SU-DHL-6 (cell line): ENCODE results near the gene NTHL1.
A peak's percentile ranks its signal among the peaks of the same experiment; 100 is the strongest.

Source experiments
- H2AFZ ChIP-seq: fragments of 200-600 bp; sonication (generic); 2 replicates; pipeline ENCODE4 v1.6.1; 2014; ENCODE audit warnings: low read depth, mild to moderate bottlenecking, moderate library complexity, mixed read lengths, antibody characterized with exemption, low read length; ENCODE audit not compliant: severe bottlenecking
- H3F3A ChIP-seq: fragments of 200-600 bp; shearing (Covaris generic); 2 replicates; pipeline ENCODE4 v1.6.0; 2016; ENCODE audit warnings: antibody characterized with exemption, mild to moderate bottlenecking; ENCODE audit not compliant: insufficient read depth
- H3K27ac ChIP-seq: fragments of 200-600 bp; sonication (generic); 2 replicates; pipeline ENCODE4 v1.5.1; 2016; ENCODE audit warnings: low read depth, mild to moderate bottlenecking, low read length, moderate library complexity, mixed read lengths
- H3K27me3 ChIP-seq: fragments of 200-600 bp; sonication (generic), shearing (Covaris generic); 2 replicates; pipeline ENCODE4 v1.6.0; 2014; ENCODE audit warnings: mild to moderate bottlenecking, low read length
- H3K36me3 ChIP-seq: fragments of 200-600 bp; sonication (generic); 2 replicates; pipeline ENCODE4 v1.6.1; 2014; ENCODE audit warnings: mild to moderate bottlenecking, low read length, mixed read lengths
- H3K4me2 ChIP-seq: fragments of 300-600, 200-600 bp; shearing (Covaris generic), sonication (generic); 2 replicates; pipeline ENCODE4 v1.6.0; 2014; ENCODE audit warnings: low read length, low read depth, mild to moderate bottlenecking; ENCODE audit not compliant: poor library complexity, severe bottlenecking
- H3K4me3 ChIP-seq: fragments of 200-600 bp; sonication (generic); 2 replicates; pipeline ENCODE4 v1.5.1; 2014; ENCODE audit warnings: antibody characterized with exemption, low read length, mild to moderate bottlenecking, mixed read lengths; ENCODE audit not compliant: insufficient read depth, poor library complexity, severe bottlenecking
- H3K79me2 ChIP-seq: fragments of 200-600 bp; sonication (generic); 2 replicates; pipeline ENCODE4 v1.6.1; 2014; ENCODE audit warnings: mild to moderate bottlenecking, low read length, moderate library complexity; ENCODE audit not compliant: insufficient read depth
- H3K9ac ChIP-seq: fragments of 200-600 bp; sonication (generic); 2 replicates; pipeline ENCODE4 v1.7.0; 2014; ENCODE audit warnings: mild to moderate bottlenecking, low read length
- H3K9me2 ChIP-seq: fragments of 200-600 bp; sonication (generic); replicated peaks from 2 replicates; pipeline ENCODE4 v1.6.1; 2014; ENCODE audit warnings: low read length; ENCODE audit not compliant: insufficient read depth
- H3K9me3 ChIP-seq: fragments of 200-600 bp; sonication (generic); 2 replicates; pipeline ENCODE4 v1.6.1; 2014; ENCODE audit warnings: low read length, mixed read lengths; ENCODE audit not compliant: insufficient read depth
- H4K20me1 ChIP-seq: fragments of 200-600 bp; sonication (generic); 2 replicates; pipeline ENCODE4 v1.6.1; 2014; ENCODE audit warnings: low read depth, mild to moderate bottlenecking, antibody characterized with exemption, low read length, moderate library complexity, mixed read lengths
- EZH2phosphoT487 ChIP-seq: fragments of 200-600 bp; sonication (generic), shearing (Covaris generic); conservative IDR thresholded peaks from 2 replicates; pipeline ENCODE4 v1.6.1; 2018; ENCODE audit warnings: mild to moderate bottlenecking, antibody characterized with exemption, low read length, moderate library complexity, mixed read lengths
- TF ChIP-seq, protein P1 (sequence below): fragments of 200-600 bp; sonication (generic); IDR thresholded peaks from one replicate; pipeline ENCODE4 v1.5.1; 2017; ENCODE audit warnings: antibody characterized with exemption, mild to moderate bottlenecking, low read length, moderate library complexity; ENCODE audit not compliant: insufficient read depth, poor library complexity, severe bottlenecking

The NTHL1 gene

DNA sequence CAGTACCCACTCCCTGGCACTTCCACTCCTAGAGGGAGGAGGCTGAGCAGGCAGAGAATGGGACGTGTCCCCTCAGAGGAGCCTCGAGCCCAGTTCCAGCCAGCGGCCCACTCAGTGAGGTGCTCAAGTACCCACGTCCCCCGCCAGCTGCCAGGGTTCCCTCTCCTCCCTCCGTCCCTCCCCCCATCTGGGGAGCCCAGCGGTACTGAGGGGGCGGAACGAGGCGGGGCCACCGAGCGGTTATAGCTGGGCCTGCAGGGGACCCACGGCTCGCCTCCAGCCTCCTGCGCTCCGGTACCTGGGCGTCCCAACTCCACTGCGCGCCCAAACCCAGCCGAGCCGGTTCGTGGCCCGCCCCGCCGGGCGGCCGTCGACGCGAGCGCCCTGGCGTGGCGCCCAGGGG, 28.1 kb downstream of the NTHL1 start, which contains the start of gene NPW:
Gene NPW (plus strand): TSS at position 268 of the 403 bp plus-strand sequence.
- Histone ChIP-seq H3K9me3 (no peaks in the 10 kb centered on the region), H3K4me2 (no peak within 1 kb of the TSS), H3K27me3 (no peaks in the 10 kb centered on the region), H2AFZ (no peak within 1 kb of the TSS), H4K20me1 (no peaks in the 10 kb centered on the region), H3K36me3 (no peaks in the 10 kb centered on the region), H3K79me2 (no peaks in the 10 kb centered on the region), H3K4me3 (no peak within 1 kb of the TSS), H3F3A (no peaks in the 10 kb centered on the region), H3K27ac (no peak within 1 kb of the TSS), H3K9ac (no peak within 1 kb of the TSS), H3K9me2 (no peaks in the 10 kb centered on the region)
- TF ChIP-seq, protein P1, sequence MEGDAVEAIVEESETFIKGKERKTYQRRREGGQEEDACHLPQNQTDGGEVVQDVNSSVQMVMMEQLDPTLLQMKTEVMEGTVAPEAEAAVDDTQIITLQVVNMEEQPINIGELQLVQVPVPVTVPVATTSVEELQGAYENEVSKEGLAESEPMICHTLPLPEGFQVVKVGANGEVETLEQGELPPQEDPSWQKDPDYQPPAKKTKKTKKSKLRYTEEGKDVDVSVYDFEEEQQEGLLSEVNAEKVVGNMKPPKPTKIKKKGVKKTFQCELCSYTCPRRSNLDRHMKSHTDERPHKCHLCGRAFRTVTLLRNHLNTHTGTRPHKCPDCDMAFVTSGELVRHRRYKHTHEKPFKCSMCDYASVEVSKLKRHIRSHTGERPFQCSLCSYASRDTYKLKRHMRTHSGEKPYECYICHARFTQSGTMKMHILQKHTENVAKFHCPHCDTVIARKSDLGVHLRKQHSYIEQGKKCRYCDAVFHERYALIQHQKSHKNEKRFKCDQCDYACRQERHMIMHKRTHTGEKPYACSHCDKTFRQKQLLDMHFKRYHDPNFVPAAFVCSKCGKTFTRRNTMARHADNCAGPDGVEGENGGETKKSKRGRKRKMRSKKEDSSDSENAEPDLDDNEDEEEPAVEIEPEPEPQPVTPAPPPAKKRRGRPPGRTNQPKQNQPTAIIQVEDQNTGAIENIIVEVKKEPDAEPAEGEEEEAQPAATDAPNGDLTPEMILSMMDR: no peak
- TF ChIP-seq EZH2phosphoT487: no peak

DNA sequence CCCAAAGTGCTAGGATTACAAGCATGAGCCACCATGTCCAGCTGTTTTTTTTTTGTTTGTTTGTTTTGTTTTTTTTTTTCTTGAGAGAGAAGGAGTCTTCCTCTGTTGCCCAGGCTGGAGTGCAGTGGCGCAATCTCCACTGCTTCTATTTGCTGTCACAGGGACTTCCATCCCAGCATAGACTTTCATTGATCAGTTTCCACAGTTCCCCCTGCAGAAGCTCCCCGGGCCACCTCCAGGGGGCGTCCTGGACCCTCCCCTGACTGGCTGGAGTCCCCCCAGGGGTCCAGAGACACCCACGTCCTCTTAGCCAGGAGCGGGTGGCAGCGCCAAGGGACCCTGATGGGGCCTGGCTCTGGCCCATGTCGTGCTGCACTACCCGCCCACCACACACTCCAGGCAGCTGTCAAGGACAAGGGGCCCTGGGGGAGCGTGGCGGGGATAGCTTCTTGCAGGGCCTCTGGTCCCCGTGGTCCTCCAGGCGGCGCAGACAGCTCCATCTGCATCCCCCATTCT, 31.2 kb downstream of the NTHL1 start:
- H3K9me3 ChIP-seq: no peaks in the 10 kb centered on the region
- H2AFZ ChIP-seq: no peak overlapping the region
- no peaks in the 10 kb centered on the region for H3K9me2 ChIP-seq
- no peak overlapping the region for H3K4me3 ChIP-seq
- H3K9ac ChIP-seq: no peak overlapping the region
- H3K36me3 ChIP-seq: no peaks in the 10 kb centered on the region
- no peaks in the 10 kb centered on the region for H3K27me3 ChIP-seq
- no peaks in the 10 kb centered on the region for H4K20me1 ChIP-seq
- H3K27ac ChIP-seq: no peak overlapping the region
- H3K79me2 ChIP-seq: no peaks in the 10 kb centered on the region
- no peak overlapping the region for H3K4me2 ChIP-seq
- TF ChIP-seq EZH2phosphoT487: no peak
- TF ChIP-seq, protein P1: peak; percentile 35
- H3F3A ChIP-seq: no peaks in the 10 kb centered on the region

DNA sequence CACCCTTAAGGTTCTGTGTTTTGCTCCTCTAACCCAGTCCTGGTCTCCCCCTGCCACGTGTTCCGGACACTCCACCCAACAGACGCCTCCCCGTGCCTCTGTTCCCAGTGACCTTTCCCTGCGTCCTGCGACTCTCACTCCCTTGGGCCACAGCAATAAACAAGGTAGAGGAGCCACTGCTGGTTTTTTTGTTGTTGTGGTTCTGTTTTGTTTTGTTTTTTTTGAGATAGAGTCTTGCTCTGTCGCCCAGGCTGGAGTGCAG, 31.8 kb downstream of the NTHL1 start:
- Histone ChIP-seq H3F3A (no peaks in the 10 kb centered on the region), H2AFZ (no peak overlapping the region), H3K36me3 (no peaks in the 10 kb centered on the region), H3K27me3 (no peaks in the 10 kb centered on the region), H4K20me1 (no peaks in the 10 kb centered on the region), H3K9ac (no peak overlapping the region), H3K4me2 (no peak overlapping the region), H3K27ac (no peak overlapping the region), H3K9me2 (no peaks in the 10 kb centered on the region), H3K79me2 (no peaks in the 10 kb centered on the region), H3K9me3 (no peaks in the 10 kb centered on the region), H3K4me3 (no peak overlapping the region)
- TF ChIP-seq, protein P1: no peak
- no peak for TF ChIP-seq EZH2phosphoT487
